HFFc6 (cell line): ENCODE measurements around the gene PKIG. TPM values are rescaled to one million over a fixed set of nuclear protein-coding genes. Genes with fewer than 3 reads are reported as not detected.

ENCODE experiments used
- DNase-seq: peaks from one replicate; pipeline ENCODE4 v3.0.0-alpha.2; 2018
- H3K27ac Mint-ChIP-seq: 2 replicates; pipeline ENCODE4 v1.8.0; 2020; ENCODE audit warnings: mild to moderate bottlenecking, mixed read lengths
- H3K27me3 Mint-ChIP-seq: 2 replicates; pipeline ENCODE4 v1.8.0; 2021; ENCODE audit warnings: mild to moderate bottlenecking, moderate library complexity, mixed read lengths; ENCODE audit not compliant: insufficient read depth
- H3K36me3 Mint-ChIP-seq: 2 replicates; pipeline ENCODE4 v1.8.0; 2021; ENCODE audit warnings: low read depth, mixed read lengths
- H3K4me1 Mint-ChIP-seq: 2 replicates; pipeline ENCODE4 v1.8.0; 2020; ENCODE audit warnings: low read depth, mixed read lengths
- H3K4me3 Mint-ChIP-seq: 2 replicates; pipeline ENCODE4 v1.8.0; 2020; ENCODE audit warnings: mild to moderate bottlenecking, moderate library complexity, mixed read lengths
- H3K9me3 Mint-ChIP-seq: 2 replicates; pipeline ENCODE4 v1.8.0; 2020; ENCODE audit warnings: mild to moderate bottlenecking, mixed read lengths
- total RNA-seq, 6 experiments: library from RNA; stranded (reverse); fragmentation: NEBNext Ultra II Directional; extraction: Animal tissue kit (Norgen Biotek cat#: 25700); gene quantifications; 2 replicates in 1 of 6; 3 replicates in 5 of 6; pipeline ENCODE4 v1.2.3, GENCODE V29; 2021
- TF ChIP-seq, protein P1 (sequence below): fragments of 200-600 bp; sonication (generic); IDR thresholded peaks from 2 replicates; pipeline ENCODE4 v1.5.0; 2021; ENCODE audit warnings: antibody characterized with exemption, mild to moderate bottlenecking

The PKIG gene
- total RNA-seq, 6 experiments from 2014 or later, result 35.5 to 57.6 (median 52.0) TPM

GRCh38 chr20:44641325-44641724 is 58.9 kb downstream of the PKIG start:
- TF ChIP-seq, protein P1, sequence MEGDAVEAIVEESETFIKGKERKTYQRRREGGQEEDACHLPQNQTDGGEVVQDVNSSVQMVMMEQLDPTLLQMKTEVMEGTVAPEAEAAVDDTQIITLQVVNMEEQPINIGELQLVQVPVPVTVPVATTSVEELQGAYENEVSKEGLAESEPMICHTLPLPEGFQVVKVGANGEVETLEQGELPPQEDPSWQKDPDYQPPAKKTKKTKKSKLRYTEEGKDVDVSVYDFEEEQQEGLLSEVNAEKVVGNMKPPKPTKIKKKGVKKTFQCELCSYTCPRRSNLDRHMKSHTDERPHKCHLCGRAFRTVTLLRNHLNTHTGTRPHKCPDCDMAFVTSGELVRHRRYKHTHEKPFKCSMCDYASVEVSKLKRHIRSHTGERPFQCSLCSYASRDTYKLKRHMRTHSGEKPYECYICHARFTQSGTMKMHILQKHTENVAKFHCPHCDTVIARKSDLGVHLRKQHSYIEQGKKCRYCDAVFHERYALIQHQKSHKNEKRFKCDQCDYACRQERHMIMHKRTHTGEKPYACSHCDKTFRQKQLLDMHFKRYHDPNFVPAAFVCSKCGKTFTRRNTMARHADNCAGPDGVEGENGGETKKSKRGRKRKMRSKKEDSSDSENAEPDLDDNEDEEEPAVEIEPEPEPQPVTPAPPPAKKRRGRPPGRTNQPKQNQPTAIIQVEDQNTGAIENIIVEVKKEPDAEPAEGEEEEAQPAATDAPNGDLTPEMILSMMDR, result no peak
- Mint-ChIP-seq H3K4me3 (no peak overlapping the region), H3K4me1 (peaks cover 51% of the 10 kb centered on the region), H3K27me3 (no peaks in the 10 kb centered on the region; the same call in 1 of the 2 replicates), H3K36me3 (peaks cover 14% of the 10 kb centered on the region), H3K9me3 (peaks cover 4% of the 10 kb centered on the region; the same call in 1 of the 2 replicates), H3K27ac (peak overlapping the region; percentile 89; the same call in 1 of the 2 replicates)
- DNase-seq, result no peak

- Mint-ChIP-seq H3K27ac (peak overlapping the region; percentile 89), H3K4me3 (peak overlapping the region; percentile 61), H3K9me3 (peaks cover 4% of the 10 kb centered on the region; the same call in 1 of the 2 replicates), H3K4me1 (peaks cover 62% of the 10 kb centered on the region), H3K27me3 (no peaks in the 10 kb centered on the region; the same call in 1 of the 2 replicates), H3K36me3 (peaks cover 14% of the 10 kb centered on the region)
- peak; percentile 84 for DNase-seq
- TF ChIP-seq, protein P1, result no peak; the same call in 1 of the 2 replicates
Measured at GRCh38 chr20:44642203-44643153, 60.1 kb downstream of the PKIG start.

DNA sequence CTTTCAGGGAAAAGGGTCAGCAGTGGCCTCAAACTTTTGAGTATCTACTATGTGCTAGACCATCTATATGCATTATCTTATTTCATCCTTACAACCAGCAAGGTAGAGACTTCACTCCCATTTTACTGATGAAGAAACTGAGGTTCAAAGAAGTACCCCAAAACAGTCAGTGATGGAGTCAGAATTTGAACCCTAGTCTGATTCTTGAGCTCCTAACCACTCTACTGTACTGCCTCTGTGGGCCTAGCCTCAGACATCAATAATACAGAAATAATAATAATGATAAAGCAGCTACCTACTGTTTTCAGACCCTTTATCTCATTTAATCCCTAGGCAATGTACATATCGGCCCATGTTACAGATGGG is 60.8 kb downstream of the PKIG start:
- no peaks in the 10 kb centered on the region; the same call in 1 of the 2 replicates for H3K27me3 Mint-ChIP-seq
- H3K27ac Mint-ChIP-seq, result peak overlapping the region; percentile 89
- DNase-seq, result no peak
- peaks cover 4% of the 10 kb centered on the region; the same call in 1 of the 2 replicates for H3K9me3 Mint-ChIP-seq
- H3K36me3 Mint-ChIP-seq, result peaks cover 14% of the 10 kb centered on the region
- TF ChIP-seq, protein P1, result 0 out of 2 replicates have a peak, but pooled peaks have one; percentile 5
- peak overlapping the region; percentile 61 for H3K4me3 Mint-ChIP-seq
- H3K4me1 Mint-ChIP-seq, result peaks cover 63% of the 10 kb centered on the region

- peak; percentile 67 for DNase-seq
- Mint-ChIP-seq H3K4me1 (peaks cover 63% of the 10 kb centered on the region), H3K36me3 (peaks cover 14% of the 10 kb centered on the region), H3K9me3 (peaks cover 4% of the 10 kb centered on the region; the same call in 1 of the 2 replicates), H3K4me3 (peak overlapping the region; percentile 50), H3K27me3 (no peaks in the 10 kb centered on the region), H3K27ac (peak overlapping the region; percentile 89)
- TF ChIP-seq, protein P1, result no peak
Measured at GRCh38 chr20:44643596-44644229, 61.3 kb downstream of the PKIG start.

GRCh38 chr20:44644230-44644617 is 61.8 kb downstream of the PKIG start:
- Mint-ChIP-seq H3K4me1 (peaks cover 66% of the 10 kb centered on the region), H3K27me3 (no peaks in the 10 kb centered on the region), H3K36me3 (peaks cover 10% of the 10 kb centered on the region), H3K4me3 (no peak overlapping the region), H3K27ac (peak overlapping the region; percentile 89), H3K9me3 (peaks cover 4% of the 10 kb centered on the region; the same call in 1 of the 2 replicates)
- TF ChIP-seq, protein P1, result no peak
- no peak for DNase-seq
